ENCODE measurements around the gene TTC28.
"Not testable (repeated sequence)": the region's sequence is repeated elsewhere in the genome, so short reads cannot be mapped to it uniquely, and the experiment has no call there.

The TTC28 gene

GRCh38 chr22:28172892-28173670 is 506.6 kb downstream of the TTC28 start:
- no peak for DNase-seq

GRCh38 chr22:28171712-28172111 is 507.9 kb downstream of the TTC28 start:
- DNase-seq: no peak

GRCh38 chr22:28171115-28171514 is 508.5 kb downstream of the TTC28 start:
- DNase-seq: no peak

DNA sequence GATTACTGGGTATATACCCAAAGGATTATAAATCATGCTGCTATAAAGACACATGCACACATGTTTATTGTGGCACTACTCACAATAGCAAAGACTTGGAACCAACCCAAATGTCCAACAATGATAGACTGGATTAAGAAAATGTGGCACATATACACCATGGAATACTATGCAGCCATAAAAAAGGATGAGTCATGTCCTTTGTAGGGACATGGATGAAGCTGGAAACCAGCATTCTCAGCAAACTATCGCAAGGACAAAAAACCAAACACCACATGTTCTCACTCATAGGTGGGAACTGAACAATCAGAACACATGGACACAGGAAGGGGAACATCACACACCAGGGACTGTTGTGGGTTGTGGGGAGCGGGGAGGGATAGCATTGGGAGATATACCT is 510.3 kb downstream of the TTC28 start:
- not testable (repeated sequence) for DNase-seq

- no peak for DNase-seq
Observed at GRCh38 chr22:28155808-28156207, 523.8 kb downstream of the TTC28 start.

DNA sequence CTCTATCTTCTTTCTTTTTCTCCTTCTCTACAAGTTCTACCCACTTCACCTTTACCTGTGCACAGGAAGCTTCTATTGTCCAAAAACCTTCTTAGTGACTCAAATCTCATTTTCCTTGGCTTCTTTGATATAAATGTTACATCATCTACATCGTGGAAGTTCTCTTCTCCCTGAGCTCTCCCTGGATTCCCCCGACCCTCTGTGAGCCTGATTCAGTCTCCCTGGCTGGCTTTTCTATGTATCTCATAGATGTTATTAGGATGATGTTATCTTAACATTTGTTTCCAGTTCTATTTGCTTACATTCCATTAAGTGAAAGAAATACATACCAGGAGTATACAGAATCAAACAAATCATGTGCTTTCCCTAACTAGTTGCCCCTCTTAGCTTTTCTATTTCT is 524.8 kb downstream of the TTC28 start:
- no peak for DNase-seq

GRCh38 chr22:28151151-28151816 is 528.4 kb downstream of the TTC28 start:
- no peak for DNase-seq

- no peak for DNase-seq
Observed at GRCh38 chr22:28148816-28149465, 530.7 kb downstream of the TTC28 start.

GRCh38 chr22:28147401-28147800 is 532.2 kb downstream of the TTC28 start:
- DNase-seq: no peak

DNA sequence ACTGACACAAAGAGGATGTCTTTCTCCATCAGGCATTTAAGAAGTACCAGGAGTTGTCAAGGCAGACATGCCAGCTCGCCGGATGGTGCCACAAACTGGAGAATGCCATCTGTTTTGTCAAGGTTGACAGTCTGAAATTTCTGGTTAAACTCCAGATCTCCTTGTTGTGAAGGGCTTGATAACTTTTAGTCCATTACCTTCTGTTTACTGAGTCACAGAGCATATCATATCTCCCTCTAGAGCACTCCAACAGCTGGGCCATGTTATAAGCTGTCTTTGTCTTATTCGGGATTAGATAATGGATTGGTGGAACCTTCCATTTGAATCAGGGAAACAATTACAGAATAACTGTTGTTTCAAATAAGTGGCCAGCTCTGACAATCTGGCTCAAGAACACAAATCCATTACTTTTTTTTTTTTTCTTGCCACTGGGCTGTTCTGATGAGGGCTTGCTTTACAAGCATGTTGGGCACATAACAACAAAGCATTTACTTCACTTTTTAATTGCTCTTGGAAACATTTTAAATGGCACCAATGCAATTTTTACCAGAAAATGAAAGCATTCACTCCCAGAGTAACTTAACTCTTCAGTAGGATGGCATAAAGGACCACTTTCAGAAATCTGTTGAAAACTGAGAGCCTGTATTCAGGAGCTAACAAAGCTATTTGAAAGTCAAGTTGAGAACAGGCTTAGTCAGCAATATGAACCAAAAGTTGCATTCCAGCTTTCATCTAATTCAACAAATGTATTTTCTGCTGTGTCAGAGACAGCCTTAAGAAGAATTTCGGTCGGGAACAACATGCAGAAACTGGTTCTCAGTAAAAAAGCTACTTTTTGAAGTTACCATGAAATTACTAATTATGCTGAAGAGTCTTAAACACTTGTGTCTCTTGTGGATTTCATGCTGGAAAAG is 533.0 kb downstream of the TTC28 start:
- no peak for DNase-seq

- DNase-seq: no peak
Observed at GRCh38 chr22:28143961-28144745, 535.5 kb downstream of the TTC28 start.

DNA sequence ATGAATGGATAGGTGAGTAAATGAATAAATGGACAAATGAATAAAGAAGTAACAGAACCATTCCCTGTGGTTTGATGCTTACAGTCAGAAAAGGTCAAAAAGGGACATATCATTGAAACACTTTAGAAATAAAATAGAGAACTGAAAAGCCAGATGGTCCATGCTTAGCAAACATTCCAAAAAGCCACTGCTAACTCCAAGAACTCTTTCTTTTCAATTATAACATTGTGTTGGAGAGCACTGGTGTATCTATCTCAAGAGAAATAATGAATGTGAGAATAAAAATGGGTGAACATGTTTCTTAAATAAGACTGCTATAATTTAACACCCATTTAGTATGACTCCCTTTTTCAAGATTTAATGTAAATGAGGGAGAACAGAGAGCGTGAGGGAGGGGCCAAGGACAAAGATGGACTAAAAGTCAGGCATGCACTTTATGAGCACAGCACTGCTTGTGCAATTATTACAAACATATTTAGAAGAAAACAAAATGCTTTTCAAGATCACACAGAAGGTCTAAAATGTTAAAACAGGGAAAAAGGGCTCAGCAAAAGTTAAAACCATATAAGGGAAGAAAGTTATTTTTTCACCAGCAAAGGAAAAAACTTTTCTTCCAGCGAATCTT is 536.3 kb downstream of the TTC28 start:
- DNase-seq: no peak

- DNase-seq: no peak
Observed at GRCh38 chr22:28142361-28142961, 537.2 kb downstream of the TTC28 start.

DNA sequence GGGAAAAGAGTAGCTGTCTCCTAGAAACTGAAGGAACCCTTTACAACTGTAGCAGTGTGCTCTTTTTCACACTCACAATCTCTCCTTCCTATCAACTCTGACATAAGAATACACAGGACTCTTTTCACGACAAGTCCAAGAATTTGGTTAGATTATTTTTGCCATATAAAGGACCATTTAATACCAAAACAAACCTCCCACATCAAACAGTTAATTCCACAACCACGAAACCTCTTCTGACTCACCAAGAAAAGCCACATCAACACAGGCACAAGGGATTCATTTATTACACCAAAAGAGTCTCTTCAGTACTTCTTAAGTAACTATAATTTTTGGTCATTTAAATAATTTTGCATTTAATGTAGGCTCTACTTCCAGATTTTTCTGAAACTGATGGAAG is 538.0 kb downstream of the TTC28 start:
- DNase-seq: no peak

GRCh38 chr22:28139961-28140360 is 539.7 kb downstream of the TTC28 start:
- DNase-seq: no peak

DNA sequence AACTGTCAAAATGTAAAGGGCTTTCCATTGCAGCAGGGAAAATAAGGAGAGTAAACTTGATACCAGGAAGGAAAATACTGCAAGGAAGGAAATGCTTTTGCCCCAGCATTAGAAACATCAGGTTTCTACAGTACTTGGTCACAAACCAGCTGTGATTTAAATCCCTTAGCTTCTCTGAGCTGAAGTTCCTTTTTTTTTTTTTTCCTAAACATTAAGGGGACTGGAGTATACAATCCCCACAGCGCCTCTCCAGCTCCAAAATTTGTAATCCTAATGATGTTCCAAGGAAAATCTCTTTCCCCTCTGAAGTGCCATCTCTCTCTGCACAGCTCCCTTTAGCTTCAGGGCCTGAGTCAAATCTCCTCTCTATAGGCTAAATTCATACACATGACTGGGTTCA is 540.1 kb downstream of the TTC28 start:
- DNase-seq: no peak

DNA sequence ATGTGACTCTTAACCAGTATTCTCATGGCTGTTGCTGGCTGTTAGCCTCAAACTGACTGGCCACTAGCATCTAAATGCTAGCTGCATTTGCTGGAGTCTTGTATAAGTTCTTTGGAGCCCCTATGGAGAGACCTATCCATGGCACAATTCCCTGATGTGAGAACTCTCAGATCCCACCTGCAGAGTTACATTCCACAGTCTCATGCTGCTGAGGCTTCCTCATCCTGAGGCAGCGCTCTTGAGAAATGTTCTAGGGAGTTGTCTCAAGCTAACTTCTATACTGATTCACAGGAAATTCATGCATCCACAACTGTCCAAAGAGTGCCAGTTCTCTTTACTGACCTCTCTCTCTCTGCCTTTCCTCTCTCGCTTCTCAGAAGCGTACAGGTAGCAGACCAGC is 542.6 kb downstream of the TTC28 start:
- no peak for DNase-seq

DNA sequence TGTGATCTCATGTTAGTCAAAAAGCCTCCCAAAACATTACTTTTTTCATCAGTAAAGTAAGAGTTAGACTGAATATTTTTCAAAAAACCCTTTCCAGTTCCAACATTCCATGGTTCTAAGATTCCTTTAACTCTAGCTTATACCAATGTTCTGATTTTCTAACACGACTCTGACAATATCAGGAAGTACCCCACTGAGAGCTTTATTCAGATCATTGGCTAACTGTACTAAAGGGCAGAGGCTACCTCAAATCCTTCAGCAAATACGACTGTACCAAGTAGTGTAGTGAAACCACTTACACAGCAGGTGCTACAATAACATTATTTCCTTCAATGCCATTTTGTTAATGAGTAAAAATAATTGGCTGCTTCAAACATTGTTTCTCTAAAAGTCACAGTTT is 547.2 kb downstream of the TTC28 start:
- no peak for DNase-seq

DNA sequence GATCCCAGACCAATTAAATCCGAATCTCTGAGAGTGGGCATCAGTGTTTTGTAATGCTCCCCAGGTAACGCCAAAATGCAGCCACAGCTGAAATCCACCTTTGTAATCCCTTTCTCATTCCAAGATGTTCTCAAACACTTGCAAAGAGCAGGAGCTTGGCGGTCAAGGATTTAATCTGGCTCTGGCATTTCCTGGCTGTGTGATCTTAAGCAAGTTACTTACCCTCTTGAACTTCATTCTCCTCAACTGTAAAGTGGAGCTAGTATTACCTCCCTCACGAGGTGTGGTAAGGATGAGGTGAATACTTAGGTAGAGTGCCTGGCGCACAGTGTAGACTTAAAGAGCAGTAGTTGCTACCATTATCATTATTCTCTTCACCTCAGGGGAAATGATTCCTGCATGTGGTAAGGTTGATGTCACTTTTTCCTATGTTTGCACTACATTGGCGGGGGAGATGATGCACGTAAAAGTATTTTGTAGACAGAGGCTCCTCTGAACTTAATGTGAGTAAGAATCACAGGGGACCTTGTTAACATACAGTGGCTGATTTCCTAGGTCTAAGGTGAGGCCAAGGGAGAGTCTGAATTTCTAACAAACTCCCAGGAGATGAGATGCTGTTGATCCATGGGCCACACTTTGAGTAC is 550.2 kb downstream of the TTC28 start:
- no peak for DNase-seq

GRCh38 chr22:28128827-28129226 is 550.8 kb downstream of the TTC28 start:
- no peak for DNase-seq

DNA sequence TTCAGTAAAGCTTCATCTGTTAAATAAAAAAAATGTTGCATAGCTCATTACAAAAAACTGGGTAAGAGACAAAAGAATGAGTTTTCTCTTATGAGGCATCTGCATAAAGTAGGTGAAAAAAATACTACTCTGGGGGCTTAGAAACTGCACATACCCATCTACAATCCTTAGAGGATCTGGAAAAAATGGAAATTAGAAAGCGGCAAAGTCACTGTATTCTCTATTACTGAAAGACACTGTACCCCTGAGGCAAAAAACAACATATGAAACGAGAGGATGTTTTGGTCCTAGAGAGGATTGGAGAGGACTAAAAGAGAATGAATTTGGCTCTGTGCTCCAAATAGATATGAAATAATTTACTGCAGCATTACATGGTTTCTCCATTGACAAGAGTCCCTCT is 553.8 kb downstream of the TTC28 start:
- DNase-seq: no peak

All from activated CD4-positive, alpha-beta T cell treated with anti-CD3 and anti-CD28 coated beads, Interleukin-2, amount 50 U/mL, for 4 hours (primary cell).